ENCODE data around the gene DSCAM.

DSCAM gene

DNA sequence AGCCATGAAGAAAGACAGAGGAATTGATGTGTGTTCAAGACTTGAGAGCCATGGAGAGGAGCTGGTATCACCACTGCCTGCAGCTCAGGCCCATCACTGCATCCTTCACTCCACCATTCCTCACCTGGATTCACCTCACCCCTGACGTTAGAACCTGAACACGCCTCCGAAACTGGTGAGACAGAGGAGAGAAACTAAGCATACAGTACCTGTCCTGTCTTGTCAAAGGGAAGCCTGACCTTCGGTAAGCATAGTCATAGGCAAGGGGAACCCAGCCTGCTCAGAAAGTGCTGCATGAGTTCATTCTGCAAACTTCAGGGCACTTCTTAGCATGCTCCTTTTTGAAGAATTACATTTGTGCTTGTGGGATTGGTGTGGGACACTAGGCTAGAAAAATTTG lies 425.8 kb downstream of the DSCAM start:
- Mint-ChIP-seq H3K36me3 (ENCODE audit: low read depth) (no peaks in the 10 kb centered on the region), H3K4me1 (ENCODE audit: low read depth) (no peaks in the 10 kb centered on the region), H3K9me3 (peaks cover 15% of the 10 kb centered on the region), H3K4me3 (no peak overlapping the region), H3K27me3 (no peaks in the 10 kb centered on the region), H3K27ac (no peak overlapping the region)

- Mint-ChIP-seq H3K27ac (no peak overlapping the region), H3K4me1 (ENCODE audit: low read depth) (no peaks in the 10 kb centered on the region), H3K4me3 (no peak overlapping the region), H3K36me3 (ENCODE audit: low read depth) (no peaks in the 10 kb centered on the region), H3K27me3 (no peaks in the 10 kb centered on the region), H3K9me3 (peaks cover 25% of the 10 kb centered on the region)
Observed at GRCh38 chr21:40416572-40416971, 430.4 kb downstream of the DSCAM start.

DNA sequence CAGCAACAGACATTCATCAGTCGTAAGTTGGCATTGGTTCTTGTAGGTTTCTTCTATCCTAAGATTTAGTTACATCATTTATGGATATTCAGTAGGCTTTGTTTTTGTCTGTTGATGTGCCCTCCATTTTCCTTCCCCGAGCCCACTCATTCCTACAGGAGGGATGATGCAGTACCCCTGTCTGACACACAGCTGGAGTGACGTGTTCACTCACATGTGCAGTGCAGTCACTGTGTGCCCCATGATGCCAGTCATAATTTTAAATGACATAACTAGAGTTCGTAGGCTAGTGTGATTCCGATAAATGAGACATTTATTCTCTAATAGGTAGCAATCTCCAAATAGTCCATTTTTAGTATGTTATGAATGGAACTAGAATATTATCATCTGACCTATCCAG lies 438.4 kb downstream of the DSCAM start:
- no peak overlapping the region for H3K27ac Mint-ChIP-seq
- no peaks in the 10 kb centered on the region for H3K4me1 Mint-ChIP-seq (ENCODE audit: low read depth)
- peaks cover 15% of the 10 kb centered on the region for H3K9me3 Mint-ChIP-seq
- H3K4me3 Mint-ChIP-seq: no peak overlapping the region
- no peaks in the 10 kb centered on the region for H3K36me3 Mint-ChIP-seq (ENCODE audit: low read depth)
- H3K27me3 Mint-ChIP-seq: no peaks in the 10 kb centered on the region

- H3K4me3 Mint-ChIP-seq: no peak overlapping the region
- no peak overlapping the region for H3K27ac Mint-ChIP-seq
- no peaks in the 10 kb centered on the region for H3K36me3 Mint-ChIP-seq (ENCODE audit: low read depth)
- H3K9me3 Mint-ChIP-seq: peaks cover 4% of the 10 kb centered on the region
- H3K27me3 Mint-ChIP-seq: no peaks in the 10 kb centered on the region
- H3K4me1 Mint-ChIP-seq (ENCODE audit: low read depth): no peaks in the 10 kb centered on the region
Observed at GRCh38 chr21:40404396-40404800, 442.6 kb downstream of the DSCAM start.

- peaks cover 7% of the 10 kb centered on the region for H3K9me3 Mint-ChIP-seq
- H3K27me3 Mint-ChIP-seq: no peaks in the 10 kb centered on the region
- H3K4me1 Mint-ChIP-seq (ENCODE audit: low read depth): no peaks in the 10 kb centered on the region
- no peak overlapping the region for H3K4me3 Mint-ChIP-seq
- H3K27ac Mint-ChIP-seq: no peak overlapping the region
- no peaks in the 10 kb centered on the region for H3K36me3 Mint-ChIP-seq (ENCODE audit: low read depth)
Observed at GRCh38 chr21:40402884-40403582, 443.9 kb downstream of the DSCAM start.

DNA sequence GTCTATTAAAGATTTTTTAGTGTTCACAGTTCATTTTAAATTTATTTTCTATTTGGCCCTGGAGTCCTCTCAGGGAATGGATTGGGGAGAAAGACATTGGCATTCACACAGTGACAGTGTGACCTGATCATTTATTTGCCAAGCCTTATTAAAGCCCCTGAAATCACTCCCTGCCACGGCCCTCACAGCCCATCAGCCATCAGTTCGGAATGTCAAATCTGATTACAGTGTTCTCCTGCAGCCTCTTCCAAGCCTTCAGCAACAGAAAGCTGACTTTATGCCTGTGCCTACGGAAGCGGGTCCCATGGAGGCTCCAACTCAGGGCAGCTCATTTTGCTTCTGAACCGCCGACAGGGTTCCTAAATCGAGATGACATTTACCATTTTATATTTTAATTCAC lies 451.2 kb downstream of the DSCAM start:
- Mint-ChIP-seq H3K9me3 (peaks cover 3% of the 10 kb centered on the region), H3K27me3 (no peaks in the 10 kb centered on the region), H3K4me1 (ENCODE audit: low read depth) (no peaks in the 10 kb centered on the region), H3K4me3 (no peak overlapping the region), H3K27ac (no peak overlapping the region), H3K36me3 (ENCODE audit: low read depth) (no peaks in the 10 kb centered on the region)

GRCh38 chr21:40393066-40393465 lies 453.9 kb downstream of the DSCAM start:
- H3K27me3 Mint-ChIP-seq: no peaks in the 10 kb centered on the region
- H3K27ac Mint-ChIP-seq: no peak overlapping the region
- H3K4me1 Mint-ChIP-seq (ENCODE audit: low read depth): no peaks in the 10 kb centered on the region
- no peak overlapping the region for H3K4me3 Mint-ChIP-seq
- no peaks in the 10 kb centered on the region for H3K9me3 Mint-ChIP-seq
- no peaks in the 10 kb centered on the region for H3K36me3 Mint-ChIP-seq (ENCODE audit: low read depth)

DNA sequence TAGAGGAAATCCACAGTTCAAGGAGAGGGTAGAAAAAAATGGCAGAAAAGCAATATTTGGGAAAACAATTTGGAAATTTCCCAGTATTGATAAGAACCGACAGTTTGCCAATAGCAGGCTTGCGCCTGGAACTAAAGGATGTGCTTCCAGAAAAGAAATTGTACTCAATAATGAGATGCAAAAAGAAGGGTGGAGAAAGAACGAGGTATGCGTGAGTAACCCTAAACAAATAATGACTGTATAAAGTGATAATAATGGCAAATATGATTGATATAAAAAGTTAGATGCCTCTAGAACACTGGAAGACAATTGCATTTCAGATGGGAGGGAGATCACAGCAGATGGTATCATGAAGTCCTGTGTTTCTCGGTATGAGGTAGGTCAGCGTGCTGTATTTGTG lies 458.9 kb downstream of the DSCAM start:
- Mint-ChIP-seq H3K9me3 (no peaks in the 10 kb centered on the region), H3K4me1 (ENCODE audit: low read depth) (no peaks in the 10 kb centered on the region)

GRCh38 chr21:40386981-40387747 lies 459.8 kb downstream of the DSCAM start:
- peaks cover 3% of the 10 kb centered on the region for H3K27me3 Mint-ChIP-seq
- H3K9me3 Mint-ChIP-seq: no peaks in the 10 kb centered on the region
- H3K4me3 Mint-ChIP-seq: no peak overlapping the region
- no peaks in the 10 kb centered on the region for H3K36me3 Mint-ChIP-seq (ENCODE audit: low read depth)
- H3K4me1 Mint-ChIP-seq (ENCODE audit: low read depth): no peaks in the 10 kb centered on the region
- no peak overlapping the region for H3K27ac Mint-ChIP-seq

More for the DNA sequence above, 458.9 kb downstream of the DSCAM start:
- Mint-ChIP-seq H3K27me3 (peaks cover 3% of the 10 kb centered on the region), H3K36me3 (ENCODE audit: low read depth) (no peaks in the 10 kb centered on the region), H3K27ac (no peak overlapping the region), H3K4me3 (no peak overlapping the region)

DNA sequence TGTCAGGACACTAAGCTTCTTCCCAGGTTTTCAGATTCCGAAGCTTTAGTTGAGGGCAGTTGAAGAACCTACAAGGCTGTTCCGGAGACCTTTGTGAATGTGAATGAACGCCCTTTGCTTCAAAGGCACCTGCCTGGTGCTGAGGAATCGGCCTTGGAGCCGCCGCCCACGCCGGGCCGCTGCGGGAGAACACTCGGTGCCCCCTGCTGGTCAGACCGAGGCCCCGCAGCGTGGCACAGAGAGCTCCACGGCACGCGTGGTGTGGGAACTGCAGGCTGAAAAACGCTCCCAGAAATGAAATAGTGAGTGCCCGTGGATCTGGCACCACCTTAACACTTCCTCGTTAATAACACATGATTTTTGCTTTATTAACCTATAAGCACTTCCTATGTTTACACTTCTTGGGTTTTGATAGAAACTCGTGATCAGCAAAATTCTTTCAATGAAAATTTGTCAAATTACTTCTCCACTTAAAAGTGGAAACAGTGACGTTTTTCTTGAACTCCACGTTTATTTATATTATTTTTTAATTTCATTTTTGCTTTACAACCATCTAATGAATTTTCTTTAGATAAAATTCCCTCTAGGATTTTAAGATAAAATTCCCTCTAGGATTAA lies 460.6 kb downstream of the DSCAM start:
- no peaks in the 10 kb centered on the region for H3K4me1 Mint-ChIP-seq (ENCODE audit: low read depth)
- peaks cover under 1% of the 10 kb centered on the region for H3K9me3 Mint-ChIP-seq
- no peak overlapping the region for H3K27ac Mint-ChIP-seq
- no peaks in the 10 kb centered on the region for H3K36me3 Mint-ChIP-seq (ENCODE audit: low read depth)
- H3K4me3 Mint-ChIP-seq: no peak overlapping the region
- H3K27me3 Mint-ChIP-seq: peaks cover 3% of the 10 kb centered on the region

DNA sequence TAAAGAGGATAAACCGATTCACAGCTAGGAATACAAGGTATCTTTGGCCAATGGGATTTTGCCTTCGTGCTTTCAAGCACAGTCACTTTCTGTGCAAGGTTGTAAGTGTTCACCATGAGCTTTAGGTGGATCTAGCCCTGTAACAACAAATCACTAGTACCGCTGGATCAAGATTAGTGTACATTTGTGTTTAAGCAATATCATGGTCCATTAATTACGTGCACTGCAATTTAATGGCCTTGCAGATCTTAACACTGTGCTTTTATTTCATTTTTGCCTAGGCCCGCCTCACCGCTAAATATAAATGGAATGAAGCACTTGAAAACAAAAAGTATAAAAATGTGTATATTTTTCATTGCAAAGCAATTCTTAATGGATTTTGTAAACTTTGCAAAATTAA lies 461.1 kb downstream of the DSCAM start:
- H3K27ac Mint-ChIP-seq: no peak overlapping the region
- H3K4me1 Mint-ChIP-seq (ENCODE audit: low read depth): no peaks in the 10 kb centered on the region
- no peaks in the 10 kb centered on the region for H3K36me3 Mint-ChIP-seq (ENCODE audit: low read depth)
- no peak overlapping the region for H3K4me3 Mint-ChIP-seq
- H3K9me3 Mint-ChIP-seq: peaks cover 5% of the 10 kb centered on the region
- peaks cover 3% of the 10 kb centered on the region for H3K27me3 Mint-ChIP-seq

- Mint-ChIP-seq H3K27ac (no peak overlapping the region), H3K4me3 (no peak overlapping the region), H3K36me3 (ENCODE audit: low read depth) (no peaks in the 10 kb centered on the region), H3K4me1 (ENCODE audit: low read depth) (no peaks in the 10 kb centered on the region), H3K9me3 (peaks cover 9% of the 10 kb centered on the region), H3K27me3 (peaks cover 6% of the 10 kb centered on the region)
Observed at GRCh38 chr21:40383951-40384350, 463.0 kb downstream of the DSCAM start.

GRCh38 chr21:40381111-40381510 lies 465.8 kb downstream of the DSCAM start:
- H3K27me3 Mint-ChIP-seq: peaks cover 3% of the 10 kb centered on the region
- H3K4me1 Mint-ChIP-seq (ENCODE audit: low read depth): no peaks in the 10 kb centered on the region
- no peaks in the 10 kb centered on the region for H3K36me3 Mint-ChIP-seq (ENCODE audit: low read depth)
- H3K9me3 Mint-ChIP-seq: peaks cover 9% of the 10 kb centered on the region
- no peak overlapping the region for H3K4me3 Mint-ChIP-seq
- H3K27ac Mint-ChIP-seq: no peak overlapping the region

- H3K27ac Mint-ChIP-seq: no peak overlapping the region
Observed at GRCh38 chr21:40379881-40380810, 466.8 kb downstream of the DSCAM start.

More at GRCh38 chr21:40379881-40380810, 466.8 kb downstream of the DSCAM start:
- H3K4me1 Mint-ChIP-seq (ENCODE audit: low read depth): no peaks in the 10 kb centered on the region
- peaks cover 12% of the 10 kb centered on the region for H3K9me3 Mint-ChIP-seq
- no peak overlapping the region for H3K4me3 Mint-ChIP-seq
- no peaks in the 10 kb centered on the region for H3K36me3 Mint-ChIP-seq (ENCODE audit: low read depth)
- peaks cover 3% of the 10 kb centered on the region for H3K27me3 Mint-ChIP-seq

All from stimulated activated naive CD8-positive, alpha-beta T cell treated with anti-CD3 and anti-CD28 coated beads, Interleukin-15, Interleukin-2, amounts not matched to agents 100 ng/mL and 50 ng/mL, for 24 hours (primary cell).